ENCODE results near the gene ZBTB46. TPM values are rescaled to one million over a fixed set of nuclear protein-coding genes. Genes with fewer than 3 reads are reported as not detected.
A peak's percentile ranks its signal among the peaks of the same experiment; 100 is the strongest.
"Not testable (repeated sequence)": the region's sequence is repeated elsewhere in the genome, so short reads cannot be mapped to it uniquely, and the experiment has no call there.

Gene ZBTB46
- total RNA-seq, 2 experiments from 2014 or later, result 0.10 TPM; not detected in 1

DNA sequence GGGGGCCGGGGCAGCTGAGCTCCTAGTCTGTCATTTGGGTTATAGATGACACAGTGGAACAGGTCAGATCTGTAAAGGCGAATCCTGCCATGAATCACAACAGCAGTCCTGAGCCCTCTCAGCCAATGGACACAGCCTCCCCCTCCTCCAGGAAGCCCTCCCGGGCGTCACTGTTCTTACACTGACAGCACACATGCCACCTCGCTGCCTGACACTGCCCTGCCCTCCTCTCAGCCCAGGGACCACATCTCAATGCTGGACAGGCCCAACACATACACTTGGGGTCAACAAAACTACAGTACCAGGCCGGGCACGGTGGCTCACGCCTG is 26.8 kb downstream of the ZBTB46 start:
- CTCF ChIA-PET, result interaction anchor here (1.4 kb wide), 1 partner anchor 14 kb away, joined by 3 read pairs; no protein-coding TSS in a partner anchor
- no peak for ATAC-seq

DNA sequence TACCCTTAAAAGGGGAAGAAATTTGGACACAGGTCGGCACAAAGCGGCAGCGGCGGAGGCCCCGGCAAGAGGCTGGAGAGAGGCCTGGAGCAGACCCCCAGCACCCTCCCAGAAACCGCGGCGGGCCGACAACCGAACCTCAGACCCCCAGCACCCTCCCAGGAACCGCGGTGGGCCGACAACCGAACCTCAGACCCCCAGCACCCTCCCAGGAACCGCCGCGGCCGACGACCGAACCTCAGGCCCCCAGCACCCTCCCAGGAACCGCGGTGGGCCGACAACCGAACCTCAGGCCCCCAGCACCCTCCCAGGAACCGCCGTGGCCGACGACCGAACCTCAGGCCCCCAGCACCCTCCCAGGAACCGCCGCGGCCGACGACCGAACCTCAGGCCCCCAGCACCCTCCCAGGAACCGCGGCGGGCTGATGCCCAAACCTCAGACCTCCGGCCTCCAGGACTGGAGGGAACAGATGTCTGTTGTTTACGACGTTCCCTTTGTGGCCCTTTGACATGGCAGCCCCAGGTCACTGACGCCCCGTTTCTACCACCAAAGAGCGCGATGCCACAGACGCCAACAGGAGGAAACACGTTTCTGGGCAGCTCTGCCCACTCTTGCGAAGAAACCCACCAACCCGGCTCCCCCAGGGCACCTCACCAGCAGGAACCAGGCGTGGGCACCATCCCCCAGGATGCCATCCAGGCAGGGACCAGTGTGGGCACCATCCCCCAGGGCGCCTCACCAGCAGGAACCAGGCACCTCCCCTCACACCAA is 28.4 kb downstream of the ZBTB46 start:
- ATAC-seq (no peak), DNase-seq (no peak)
- ChIA-PET CTCF (interaction anchor here (3.3 kb wide), 1 partner anchor 16 kb away, joined by 11 read pairs; no protein-coding TSS in a partner anchor), POLR2A (no interaction called here)
- H3K27me3 Mint-ChIP-seq (ENCODE audit: low read depth), result peaks cover 8% of the 10 kb centered on the region
- H3K27ac Mint-ChIP-seq, result no peak overlapping the region
- H3K4me3 Mint-ChIP-seq, result no peak overlapping the region
- H3K36me3 Mint-ChIP-seq (ENCODE audit: low read depth), result no peaks in the 10 kb centered on the region
- peaks cover 9% of the 10 kb centered on the region for H3K4me1 Mint-ChIP-seq (ENCODE audit: low read depth)
- H3K9me3 Mint-ChIP-seq (ENCODE audit: insufficient read depth), result no peaks in the 10 kb centered on the region

More for the DNA sequence above, 26.8 kb downstream of the ZBTB46 start:
- peak overlapping the region; percentile 55 for H3K27ac Mint-ChIP-seq
- no peak overlapping the region for H3K4me3 Mint-ChIP-seq
- no peaks in the 10 kb centered on the region for H3K9me3 Mint-ChIP-seq (ENCODE audit: insufficient read depth)
- POLR2A ChIA-PET, result no interaction called here
- peaks cover 7% of the 10 kb centered on the region for H3K4me1 Mint-ChIP-seq (ENCODE audit: low read depth)
- DNase-seq, result no peak
- H3K36me3 Mint-ChIP-seq (ENCODE audit: low read depth), result no peaks in the 10 kb centered on the region
- peaks cover 6% of the 10 kb centered on the region for H3K27me3 Mint-ChIP-seq (ENCODE audit: low read depth)

DNA sequence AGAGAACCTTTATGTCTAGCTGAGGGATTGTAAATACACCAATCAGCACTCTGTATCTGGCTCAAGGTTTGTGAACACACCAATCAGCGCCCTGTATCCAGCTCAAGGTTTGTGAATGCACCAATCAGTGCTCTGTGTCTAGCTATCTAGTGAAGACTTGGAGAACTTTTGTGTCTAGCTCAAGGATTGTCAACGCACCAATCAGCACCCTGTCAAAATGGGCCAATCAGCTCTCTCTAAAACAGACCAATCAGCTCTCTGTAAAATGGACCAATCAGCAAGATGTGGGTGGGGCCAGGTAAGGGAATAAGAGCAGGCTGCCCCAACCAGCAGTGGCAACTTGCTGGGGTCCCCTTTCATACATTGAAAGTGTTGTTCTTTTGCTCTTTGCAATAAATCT is 29.9 kb downstream of the ZBTB46 start:
- H3K27ac Mint-ChIP-seq; ATAC-seq; H3K27me3 Mint-ChIP-seq (ENCODE audit: low read depth); H3K4me3 Mint-ChIP-seq; DNase-seq; H3K36me3 Mint-ChIP-seq (ENCODE audit: low read depth); POLR2A ChIA-PET; H3K9me3 Mint-ChIP-seq (ENCODE audit: insufficient read depth): not testable (repeated sequence)
- H3K4me1 Mint-ChIP-seq (ENCODE audit: low read depth), result peaks cover 13% of the 10 kb centered on the region
- CTCF ChIA-PET, result interaction anchor here (0.6 to 3.3 kb wide), 2 partner anchors 15 to 108 kb away, joined by 4 to 11 read pairs; no protein-coding TSS in a partner anchor

DNA sequence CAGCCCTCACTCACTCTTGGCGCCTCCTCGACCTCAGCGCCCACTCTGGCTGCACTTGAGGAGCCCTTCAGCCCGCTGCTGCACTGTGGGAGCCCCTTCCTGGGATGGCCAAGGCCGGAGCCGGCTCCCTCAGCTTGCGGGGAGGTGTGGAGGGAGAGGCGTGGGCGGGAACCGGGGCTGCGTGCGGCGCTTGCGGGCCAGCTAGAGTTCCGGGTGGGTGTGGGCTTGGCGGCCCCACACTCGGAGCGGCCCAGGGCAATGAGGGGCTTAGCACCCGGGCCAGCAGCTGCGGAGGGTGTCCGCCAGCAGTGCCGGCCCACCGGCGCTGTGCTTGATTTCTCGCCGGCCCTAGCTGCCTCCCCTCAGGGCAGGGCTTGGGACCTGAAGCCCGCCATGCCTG is 30.7 kb downstream of the ZBTB46 start:
- H3K9me3 Mint-ChIP-seq (ENCODE audit: insufficient read depth); H3K36me3 Mint-ChIP-seq (ENCODE audit: low read depth); H3K27ac Mint-ChIP-seq; POLR2A ChIA-PET; H3K4me3 Mint-ChIP-seq; DNase-seq; ATAC-seq: not testable (repeated sequence)
- H3K27me3 Mint-ChIP-seq (ENCODE audit: low read depth), result peaks cover 13% of the 10 kb centered on the region
- CTCF ChIA-PET, result interaction anchor here (3.3 kb wide), 1 partner anchor 14 kb away, joined by 11 read pairs; no protein-coding TSS in a partner anchor
- H3K4me1 Mint-ChIP-seq (ENCODE audit: low read depth), result peaks cover 13% of the 10 kb centered on the region

DNA sequence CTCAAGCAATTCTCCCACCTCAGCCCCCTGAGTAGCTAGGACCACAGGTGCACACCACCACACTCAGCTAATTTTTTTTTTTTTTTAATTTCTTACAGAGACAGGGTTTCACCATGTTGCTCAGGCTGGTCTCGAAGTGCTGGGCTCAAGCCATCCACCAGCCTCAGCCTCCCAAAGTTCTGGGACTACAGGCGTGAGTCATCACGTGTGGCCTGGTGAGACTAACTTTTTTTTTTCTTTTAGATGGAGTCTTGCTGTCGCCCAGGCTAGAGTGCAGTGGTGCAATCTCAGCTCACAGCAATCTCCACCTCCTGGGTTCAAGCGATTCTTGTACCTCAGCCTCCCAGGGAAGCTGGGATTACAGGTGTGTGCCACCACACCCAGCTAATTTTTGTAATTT is 31.9 kb downstream of the ZBTB46 start:
- Mint-ChIP-seq H3K27me3 (ENCODE audit: low read depth) (peaks cover 20% of the 10 kb centered on the region), H3K4me1 (ENCODE audit: low read depth) (peaks cover 13% of the 10 kb centered on the region)
- POLR2A ChIA-PET; H3K9me3 Mint-ChIP-seq (ENCODE audit: insufficient read depth); H3K27ac Mint-ChIP-seq; H3K4me3 Mint-ChIP-seq; ATAC-seq; H3K36me3 Mint-ChIP-seq (ENCODE audit: low read depth); DNase-seq: not testable (repeated sequence)
- CTCF ChIA-PET, result interaction anchor here (3.3 kb wide), 1 partner anchor 13 kb away, joined by 11 read pairs; no protein-coding TSS in a partner anchor

DNA sequence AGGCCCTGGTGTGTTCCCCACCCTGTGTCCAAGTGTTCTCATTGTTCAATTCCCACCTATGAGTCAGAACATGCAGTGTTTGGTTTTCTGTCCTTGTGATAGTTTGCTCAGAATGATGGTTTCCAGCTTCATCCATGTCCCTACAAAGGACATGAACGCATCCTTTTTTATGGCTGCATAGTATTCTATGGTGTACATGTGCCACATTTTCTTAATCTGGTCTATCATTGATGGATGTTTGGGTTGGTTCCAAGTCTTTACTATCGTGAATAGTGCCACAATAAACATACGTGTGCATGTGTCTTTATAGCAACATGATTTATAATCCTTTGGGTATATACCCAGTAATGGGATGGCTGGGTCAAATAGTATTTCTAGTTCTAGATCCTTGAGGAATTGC is 33.9 kb downstream of the ZBTB46 start:
- H3K4me3 Mint-ChIP-seq; CTCF ChIA-PET; H3K36me3 Mint-ChIP-seq (ENCODE audit: low read depth); POLR2A ChIA-PET; H3K4me1 Mint-ChIP-seq (ENCODE audit: low read depth); H3K9me3 Mint-ChIP-seq (ENCODE audit: insufficient read depth); DNase-seq; H3K27ac Mint-ChIP-seq; ATAC-seq: not testable (repeated sequence)
- H3K27me3 Mint-ChIP-seq (ENCODE audit: low read depth), result peaks cover 17% of the 10 kb centered on the region

DNA sequence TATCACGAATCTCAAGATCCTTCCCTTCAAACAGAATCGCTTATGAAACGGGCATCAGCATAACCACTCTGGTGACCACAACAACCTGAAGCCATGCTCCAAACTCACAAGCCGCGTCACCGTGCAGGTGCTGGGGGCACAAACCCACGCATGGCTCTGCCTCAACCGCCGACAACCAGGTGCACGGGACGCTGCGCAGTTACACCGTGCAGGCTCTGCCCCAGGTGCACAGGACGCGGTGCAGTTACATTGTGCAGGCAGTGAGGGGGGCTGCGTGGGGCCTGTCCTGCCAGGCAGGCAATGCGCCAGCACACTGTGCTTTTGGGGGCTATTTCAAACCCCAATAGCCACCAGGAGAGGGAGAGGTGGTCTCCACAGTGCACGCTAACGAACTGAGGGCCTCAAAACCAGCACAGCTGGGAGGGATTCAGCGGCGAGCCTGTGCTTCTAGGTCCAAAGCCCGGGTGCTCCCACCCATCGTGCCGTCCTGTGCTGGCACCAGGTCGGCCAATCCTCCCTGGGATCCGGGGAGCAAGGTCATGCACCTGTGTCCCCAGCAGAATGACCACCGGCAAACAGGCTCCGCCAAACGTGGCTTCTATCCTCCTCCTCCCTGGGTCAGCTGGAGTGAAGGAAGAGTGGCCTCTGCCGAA is 35.8 kb downstream of the ZBTB46 start:
- Mint-ChIP-seq H3K9me3 (ENCODE audit: insufficient read depth) (no peaks in the 10 kb centered on the region), H3K36me3 (ENCODE audit: low read depth) (no peaks in the 10 kb centered on the region), H3K27me3 (ENCODE audit: low read depth) (peaks cover 17% of the 10 kb centered on the region), H3K27ac (no peak overlapping the region), H3K4me1 (ENCODE audit: low read depth) (peaks cover 6% of the 10 kb centered on the region), H3K4me3 (no peak overlapping the region)
- DNase-seq (no peak), ATAC-seq (no peak)
- ChIA-PET POLR2A (interaction anchor here (0.6 to 0.7 kb wide), 2 partner anchors 113 to 256 kb away, joined by 3 read pairs; no protein-coding TSS in a partner anchor), CTCF (interaction anchor here (0.6 to 2.3 kb wide), 4 partner anchors 9 to 258 kb away, joined by 3 to 9 read pairs (median 3); partner anchors contain the start of gene PTK6)

DNA sequence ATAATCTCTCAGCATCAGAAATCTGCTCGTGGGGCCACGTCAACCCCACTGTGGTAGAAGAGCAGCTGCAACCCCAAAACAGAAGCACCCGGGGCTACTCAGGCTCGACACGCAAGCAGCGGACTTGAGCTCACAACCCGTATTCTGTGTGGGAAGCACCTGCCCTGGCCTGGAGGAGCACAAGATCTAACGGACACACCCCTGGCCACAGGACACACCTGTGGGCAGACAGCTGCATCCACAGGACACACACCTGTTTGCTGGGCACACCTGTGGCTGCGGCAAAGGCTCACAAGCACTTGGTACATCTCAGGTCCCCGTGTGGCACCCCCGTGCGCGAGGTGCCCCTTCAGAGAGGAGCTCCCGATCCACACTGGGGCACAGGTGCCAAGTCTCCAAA is 36.5 kb downstream of the ZBTB46 start:
- Mint-ChIP-seq H3K27me3 (ENCODE audit: low read depth) (peaks cover 17% of the 10 kb centered on the region), H3K4me3 (no peak overlapping the region), H3K9me3 (ENCODE audit: insufficient read depth) (no peaks in the 10 kb centered on the region), H3K27ac (no peak overlapping the region), H3K4me1 (ENCODE audit: low read depth) (peaks cover 6% of the 10 kb centered on the region), H3K36me3 (ENCODE audit: low read depth) (no peaks in the 10 kb centered on the region)
- POLR2A ChIA-PET, result interaction anchor here (0.6 to 0.7 kb wide), 2 partner anchors 114 to 256 kb away, joined by 3 read pairs; no protein-coding TSS in a partner anchor
- DNase-seq, result no peak
- CTCF ChIA-PET, result interaction anchor here (0.6 to 2.3 kb wide), 3 partner anchors 8 to 257 kb away, joined by 3 to 9 read pairs (median 3); partner anchors contain the start of gene PTK6
- ATAC-seq, result no peak

DNA sequence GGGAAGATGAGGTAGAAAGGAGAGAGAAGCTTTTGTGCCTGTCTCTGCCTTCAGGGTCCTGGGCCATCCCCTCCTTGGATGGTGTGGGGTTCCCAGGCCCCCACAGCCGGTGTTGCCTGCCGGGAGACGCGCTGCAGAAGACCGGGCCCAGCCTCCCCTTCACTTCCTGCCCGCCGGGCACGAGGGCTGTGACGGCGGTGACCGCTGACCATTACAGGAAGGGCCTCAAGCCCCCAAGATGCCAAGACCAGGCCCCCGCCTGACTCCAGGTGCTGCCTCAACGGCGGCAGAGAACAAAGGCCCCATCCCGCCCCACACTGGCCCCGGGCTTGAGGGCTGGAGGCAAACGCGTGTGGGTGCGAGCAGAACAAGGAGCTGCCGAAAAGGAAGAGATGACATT is 38.2 kb downstream of the ZBTB46 start:
- ChIA-PET POLR2A (no interaction called here), CTCF (no interaction called here)
- Mint-ChIP-seq H3K36me3 (ENCODE audit: low read depth) (no peaks in the 10 kb centered on the region), H3K9me3 (ENCODE audit: insufficient read depth) (no peaks in the 10 kb centered on the region), H3K4me3 (no peak overlapping the region), H3K27me3 (ENCODE audit: low read depth) (peaks cover 17% of the 10 kb centered on the region), H3K27ac (no peak overlapping the region), H3K4me1 (ENCODE audit: low read depth) (peaks cover 6% of the 10 kb centered on the region)
- no peak for DNase-seq
- ATAC-seq, result no peak

DNA sequence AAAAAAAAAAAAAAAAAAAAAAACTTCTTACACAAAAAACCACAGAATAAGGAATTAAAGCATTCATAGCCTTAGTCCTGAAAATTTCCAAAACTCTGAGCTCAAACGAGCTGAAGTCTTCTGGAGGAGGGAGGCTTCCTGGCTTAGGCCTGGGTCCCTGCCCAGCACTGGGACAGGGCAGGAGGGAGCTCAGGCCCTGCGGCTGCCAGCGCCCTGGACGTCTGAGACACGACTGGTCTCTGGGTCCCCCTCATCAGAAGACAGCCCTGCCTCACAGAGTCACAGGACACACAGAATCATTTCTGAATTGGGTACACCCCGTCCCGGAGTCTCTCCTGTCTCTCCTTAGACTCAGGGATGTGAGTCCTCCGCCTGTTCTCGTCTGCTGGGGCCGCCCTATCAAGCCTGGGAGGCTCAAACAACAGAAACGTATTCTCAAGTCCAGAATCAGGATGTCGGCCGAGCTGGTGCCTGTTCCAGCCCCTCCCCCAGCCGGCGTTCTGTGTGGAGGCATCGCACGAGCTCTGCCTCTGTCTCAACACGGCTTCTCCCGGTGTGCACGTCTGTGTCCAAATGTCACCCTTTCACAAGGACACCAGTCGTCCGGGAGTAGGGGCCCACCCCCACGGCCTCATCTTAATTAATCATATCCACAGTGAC is 39.4 kb downstream of the ZBTB46 start:
- no peaks in the 10 kb centered on the region for H3K9me3 Mint-ChIP-seq (ENCODE audit: insufficient read depth)
- H3K27me3 Mint-ChIP-seq (ENCODE audit: low read depth), result peaks cover 13% of the 10 kb centered on the region
- no peak overlapping the region for H3K27ac Mint-ChIP-seq
- H3K4me1 Mint-ChIP-seq (ENCODE audit: low read depth), result peaks cover 2% of the 10 kb centered on the region
- ATAC-seq (no peak), DNase-seq (no peak)
- CTCF ChIA-PET, result no interaction called here
- no peak overlapping the region for H3K4me3 Mint-ChIP-seq
- H3K36me3 Mint-ChIP-seq (ENCODE audit: low read depth), result no peaks in the 10 kb centered on the region
- POLR2A ChIA-PET, result no interaction called here

DNA sequence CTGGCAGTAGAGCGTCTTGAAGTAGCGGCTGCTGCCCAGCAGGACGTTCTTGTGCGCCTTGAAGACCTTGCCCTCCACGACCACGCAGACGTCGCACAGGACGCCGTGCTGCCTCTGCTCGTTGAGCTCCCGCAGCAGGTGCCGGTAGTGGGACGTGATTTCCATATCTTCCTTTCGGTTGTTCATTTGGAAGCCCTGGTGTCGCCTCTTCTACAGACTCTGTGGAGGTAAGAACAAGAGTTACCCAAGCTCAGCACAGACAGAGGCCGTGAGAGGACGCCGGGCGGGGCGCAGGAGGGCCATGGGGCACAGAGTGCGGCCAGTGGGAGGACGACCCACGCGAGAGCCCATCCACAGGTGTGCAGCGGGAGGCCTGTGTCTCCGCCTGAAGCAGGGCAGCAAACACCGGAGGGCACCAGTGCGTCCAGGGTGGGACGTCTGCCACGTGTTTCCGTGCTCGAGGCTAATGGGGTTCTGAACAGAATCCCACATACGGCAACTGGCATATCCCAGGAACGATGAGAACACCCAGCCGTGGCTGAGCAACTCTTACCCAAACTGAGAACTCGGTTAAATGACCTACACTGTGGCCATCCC is 40.4 kb downstream of the ZBTB46 start:
- Mint-ChIP-seq H3K36me3 (ENCODE audit: low read depth) (no peaks in the 10 kb centered on the region), H3K27ac (no peak overlapping the region), H3K4me3 (no peak overlapping the region), H3K9me3 (ENCODE audit: insufficient read depth) (no peaks in the 10 kb centered on the region), H3K27me3 (ENCODE audit: low read depth) (peaks cover 10% of the 10 kb centered on the region), H3K4me1 (ENCODE audit: low read depth) (peaks cover 5% of the 10 kb centered on the region)
- ChIA-PET CTCF (interaction anchor here (1.3 to 1.4 kb wide), 2 partner anchors 14 to 74 kb away, joined by 3 to 4 read pairs; partner anchors contain the start of gene TPD52L2), POLR2A (no interaction called here)
- no peak for DNase-seq
- ATAC-seq, result no peak

All from activated CD8-positive, alpha-beta T cell treated with anti-CD3 and anti-CD28 coated beads, Interleukin-2, amount 10 ng/mL, durations not matched to agents 7 days and 5 days (primary cell).